Mucosa of descending colon (tissue), 3 donors: ENCODE measurements around the gene RASSF5. TPM values are rescaled to one million over a fixed set of nuclear protein-coding genes. Genes with fewer than 3 reads are reported as not detected.
A peak's percentile ranks its signal among the peaks of the same experiment; 100 is the strongest.

Experiments
- ATAC-seq: fragments of 200-7000 bp; cut with Tn5 transposase; one replicate; pipeline ENCODE4 v1.9.1; 2020; ENCODE audit warnings: mild to moderate bottlenecking, moderate library complexity
- DNase-seq, 3 donors: peaks; one replicate each; pipeline ENCODE4 v3.0.0-alpha.2; 2020
- H3K36me3 ChIP-seq: fragments of 200-600 bp; one replicate; pipeline ENCODE4 v1.8.0; 2021; ENCODE audit warnings: low read depth, mild to moderate bottlenecking
- H3K4me1 ChIP-seq: fragments of 200-600 bp; one replicate; pipeline ENCODE4 v1.8.0; 2021; ENCODE audit warnings: low read depth, mild to moderate bottlenecking
- H3K4me3 ChIP-seq: fragments of 200-600 bp; one replicate; pipeline ENCODE4 v1.8.0; 2021; ENCODE audit warnings: mild to moderate bottlenecking
- H3K9me3 ChIP-seq: fragments of 200-600 bp; one replicate; pipeline ENCODE4 v1.8.0; 2021; ENCODE audit warnings: mild to moderate bottlenecking
- CTCF ChIP-seq: fragments of 200-600 bp; IDR thresholded peaks from one replicate; pipeline ENCODE4 v1.8.0; 2022; ENCODE audit warnings: antibody characterized with exemption, mild to moderate bottlenecking
- intact Hi-C, 2 donors: fragments of 100-400 bp; cut with DNase I in 1 of 2; cut with micrococcal nuclease in 1 of 2; formaldehyde crosslinking; loops; one replicate each; pipeline versions ENCODE4 v1.11.0 to v1.11.1; 2022; cut with DNase I, micrococcal nuclease
- total RNA-seq, 3 donors: library from RNA; stranded (reverse); fragmentation: NEBNext Ultra II Directional in 2 of 3; extraction: Animal tissue kit (Norgen Biotek cat#: 25700) in 2 of 3; gene quantifications; one replicate each; pipeline versions ENCODE4 v1.2.1 to v1.2.4, GENCODE V29; 2021 to 2023
- donor health status: DM: no; HTN: no; CAD: no; lungs with moderate emphysema.
- donor health status: DM: no; HTN: no; CAD: no.
- donor health status: DM: no; HTN: yes; CAD: no.

RASSF5 gene
- total RNA-seq, 3 donors from 2014 or later = 5.3 to 7.6 (median 5.8) TPM

DNA sequence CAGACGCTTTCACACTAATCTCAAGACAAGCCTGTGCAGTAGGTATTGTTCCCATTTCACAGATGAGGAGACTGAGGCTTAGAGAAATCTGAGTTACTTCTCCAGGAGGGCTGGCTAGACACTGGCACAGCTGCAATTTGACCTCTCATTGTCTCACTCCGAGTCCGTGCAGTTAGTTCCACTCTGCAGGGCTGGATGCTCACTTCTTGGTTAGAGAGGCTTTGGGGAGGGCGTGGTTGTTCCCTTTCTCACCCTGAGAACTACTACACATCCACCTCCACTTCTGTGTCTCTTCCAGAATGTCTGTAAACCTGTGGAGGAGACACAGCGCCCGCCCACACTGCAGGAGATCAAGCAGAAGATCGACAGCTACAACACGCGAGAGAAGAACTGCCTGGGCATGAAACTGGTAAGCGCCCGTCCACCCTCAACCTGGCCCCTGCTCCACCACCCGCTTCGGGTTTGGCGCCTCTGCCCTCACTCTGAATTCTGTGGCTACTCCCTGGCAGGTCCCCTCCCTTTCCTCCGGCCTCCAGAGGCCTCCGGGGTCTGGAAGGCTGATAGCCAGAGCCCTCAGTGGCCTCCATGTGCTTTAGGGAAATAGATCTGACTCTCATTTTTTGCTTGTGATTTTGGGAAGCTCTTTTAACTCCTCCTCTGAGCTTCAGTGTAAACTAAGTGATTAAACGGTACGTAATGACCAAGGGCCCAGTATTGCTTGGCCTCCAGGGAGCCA lies 75.8 kb downstream of the RASSF5 start:
- Histone ChIP-seq H3K4me3 (no peak overlapping the region), H3K4me1 (peaks cover 2% of the 10 kb centered on the region), H3K9me3 (no peaks in the 10 kb centered on the region), H3K36me3 (peaks cover 7% of the 10 kb centered on the region)
- no peak for TF ChIP-seq CTCF
- intact Hi-C loops = loop anchor here in 1 of 2 donors (5.0 kb wide), 2 partner anchors 41 to 91 kb away; no protein-coding TSS in a partner anchor
- DNase-seq (no peak), ATAC-seq (no peak)

DNA sequence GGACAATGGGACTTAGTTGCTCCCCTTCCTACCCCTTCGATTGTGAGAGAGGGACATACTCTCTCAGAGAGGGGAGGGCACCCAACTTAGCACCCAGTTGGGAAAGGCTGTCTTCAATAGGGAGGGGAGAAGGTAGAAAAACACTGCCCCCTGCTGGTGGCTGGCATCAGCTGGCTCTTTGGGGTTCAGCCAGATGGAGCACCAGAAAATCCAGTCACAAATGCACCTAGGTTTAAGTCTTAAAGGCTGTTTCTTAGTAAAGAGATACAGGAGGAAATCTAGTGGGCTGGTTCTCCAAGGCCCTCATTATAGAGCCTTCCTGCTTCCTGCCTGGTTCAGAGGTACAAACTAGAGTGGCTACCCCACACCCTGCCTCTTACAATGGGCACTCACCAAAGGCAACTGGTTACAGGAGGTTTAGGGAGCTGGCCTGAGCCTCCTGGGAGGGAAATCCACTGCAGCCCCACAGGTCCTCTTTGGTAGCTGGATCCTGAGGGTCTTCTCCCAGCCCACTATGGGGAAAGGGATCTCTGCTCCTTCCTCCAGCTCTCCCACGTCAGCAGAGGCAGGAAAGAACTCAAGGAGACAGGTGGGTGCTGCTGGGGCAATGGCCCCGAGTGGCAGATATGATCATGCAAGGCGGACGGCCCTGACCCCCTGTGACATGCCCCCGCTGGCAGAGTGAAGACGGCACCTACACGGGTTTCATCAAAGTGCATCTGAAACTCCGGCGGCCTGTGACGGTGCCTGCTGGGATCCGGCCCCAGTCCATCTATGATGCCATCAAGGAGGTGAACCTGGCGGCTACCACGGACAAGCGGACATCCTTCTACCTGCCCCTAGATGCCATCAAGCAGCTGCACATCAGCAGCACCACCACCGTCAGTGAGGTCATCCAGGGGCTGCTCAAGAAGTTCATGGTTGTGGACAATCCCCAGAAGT lies 76.6 kb downstream of the RASSF5 start:
- intact Hi-C loops = loop anchor here in 1 of 2 donors (5.0 kb wide), 2 partner anchors 42 to 92 kb away; no protein-coding TSS in a partner anchor
- Histone ChIP-seq H3K36me3 (peaks cover 7% of the 10 kb centered on the region), H3K4me1 (peaks cover 2% of the 10 kb centered on the region), H3K4me3 (no peak overlapping the region), H3K9me3 (no peaks in the 10 kb centered on the region)
- DNase-seq (peak in 2 of 3 donors; percentile 81 to 93), ATAC-seq (peak; percentile 69)
- TF ChIP-seq CTCF = peak; percentile 79

DNA sequence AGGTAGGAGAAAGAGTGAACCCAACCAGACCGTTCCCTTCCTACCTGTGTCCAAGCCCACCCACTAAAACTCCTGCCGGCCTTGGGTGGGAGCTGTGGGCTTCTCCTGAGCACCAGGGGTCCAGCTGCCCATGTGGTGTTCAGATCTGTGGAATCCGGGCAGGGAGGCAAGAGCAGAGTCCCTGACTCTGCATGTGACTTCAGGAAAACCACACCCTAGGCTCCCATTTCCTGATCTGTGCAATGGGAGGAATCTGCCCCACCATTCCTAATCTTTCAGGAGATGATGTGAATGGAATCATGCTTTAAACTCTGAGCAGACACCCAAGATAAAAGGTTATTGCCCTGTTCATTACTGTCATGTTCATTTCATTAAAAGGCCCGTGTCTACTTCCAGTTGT lies 77.4 kb downstream of the RASSF5 start:
- intact Hi-C loops = loop anchor here in 1 of 2 donors (5.0 kb wide), 2 partner anchors 42 to 92 kb away; no protein-coding TSS in a partner anchor
- peaks cover 2% of the 10 kb centered on the region for H3K4me1 ChIP-seq
- ATAC-seq (no peak), DNase-seq (no peak)
- H3K9me3 ChIP-seq = no peaks in the 10 kb centered on the region
- no peak for TF ChIP-seq CTCF
- H3K36me3 ChIP-seq = peaks cover 7% of the 10 kb centered on the region
- no peak overlapping the region for H3K4me3 ChIP-seq

DNA sequence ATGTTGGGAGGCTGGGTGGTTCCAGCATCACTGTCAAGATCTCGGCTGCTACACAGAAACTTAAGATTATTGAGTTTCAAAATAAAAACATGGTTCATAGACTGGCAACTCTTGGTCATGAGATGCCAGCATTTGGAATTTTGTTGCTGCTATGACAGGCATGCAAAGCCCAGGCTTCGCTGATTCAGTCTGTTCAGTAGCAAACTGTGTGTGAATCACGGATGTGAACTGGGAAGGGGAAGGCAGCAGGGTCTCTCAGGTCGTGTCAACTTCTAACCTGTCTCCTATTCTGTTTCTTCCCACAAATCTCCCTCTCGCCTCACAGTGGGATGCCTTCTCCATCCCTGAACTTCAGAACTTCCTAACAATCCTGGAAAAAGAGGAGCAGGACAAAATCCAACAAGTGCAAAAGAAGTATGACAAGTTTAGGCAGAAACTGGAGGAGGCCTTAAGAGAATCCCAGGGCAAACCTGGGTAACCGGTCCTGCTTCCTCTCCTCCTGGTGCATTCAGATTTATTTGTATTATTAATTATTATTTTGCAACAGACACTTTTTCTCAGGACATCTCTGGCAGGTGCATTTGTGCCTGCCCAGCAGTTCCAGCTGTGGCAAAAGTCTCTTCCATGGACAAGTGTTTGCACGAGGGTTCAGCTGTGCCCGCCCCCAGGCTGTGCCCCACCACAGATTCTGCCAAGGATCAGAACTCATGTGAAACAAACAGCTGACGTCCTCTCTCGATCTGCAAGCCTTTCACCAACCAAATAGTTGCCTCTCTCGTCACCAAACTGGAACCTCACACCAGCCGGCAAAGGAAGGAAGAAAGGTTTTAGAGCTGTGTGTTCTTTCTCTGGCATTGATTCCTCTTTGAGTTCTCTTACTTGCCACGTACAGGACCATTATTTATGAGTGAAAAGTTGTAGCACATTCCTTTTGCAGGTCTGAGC lies 79.4 kb downstream of the RASSF5 start:
- H3K36me3 ChIP-seq = peaks cover 7% of the 10 kb centered on the region
- peaks cover 6% of the 10 kb centered on the region for H3K4me1 ChIP-seq
- ATAC-seq = no peak
- no peak overlapping the region for H3K4me3 ChIP-seq
- DNase-seq = no peak
- intact Hi-C loops = no loop called here
- H3K9me3 ChIP-seq = no peaks in the 10 kb centered on the region
- no peak for TF ChIP-seq CTCF

- peaks cover 7% of the 10 kb centered on the region for H3K36me3 ChIP-seq
- intact Hi-C loops = no loop called here
- DNase-seq (no peak), ATAC-seq (no peak)
- H3K4me1 ChIP-seq = peaks cover 4% of the 10 kb centered on the region
- no peak overlapping the region for H3K4me3 ChIP-seq
- H3K9me3 ChIP-seq = no peaks in the 10 kb centered on the region
- no peak for TF ChIP-seq CTCF
Measured at GRCh38 chr1:206587904-206588303, 80.6 kb downstream of the RASSF5 start.
